ENCODE results near the gene DCC.

DNA sequence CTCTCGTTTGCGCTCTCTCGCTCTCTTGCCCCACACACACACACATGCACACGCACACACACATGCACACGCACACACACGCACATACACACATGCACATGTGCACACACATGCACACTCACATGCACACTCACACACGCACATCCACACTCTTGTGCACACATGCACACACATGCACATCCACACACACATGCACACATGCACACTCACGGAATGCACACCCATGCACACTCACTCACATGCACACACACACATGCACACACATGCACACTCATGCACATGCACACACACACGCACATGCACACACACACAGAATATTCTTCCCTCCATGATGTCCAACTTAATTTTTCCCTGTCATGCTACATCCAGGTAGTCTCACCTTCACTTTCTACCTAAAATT is 360.1 kb downstream of the DCC start:
- TF ChIP-seq, protein P1, sequence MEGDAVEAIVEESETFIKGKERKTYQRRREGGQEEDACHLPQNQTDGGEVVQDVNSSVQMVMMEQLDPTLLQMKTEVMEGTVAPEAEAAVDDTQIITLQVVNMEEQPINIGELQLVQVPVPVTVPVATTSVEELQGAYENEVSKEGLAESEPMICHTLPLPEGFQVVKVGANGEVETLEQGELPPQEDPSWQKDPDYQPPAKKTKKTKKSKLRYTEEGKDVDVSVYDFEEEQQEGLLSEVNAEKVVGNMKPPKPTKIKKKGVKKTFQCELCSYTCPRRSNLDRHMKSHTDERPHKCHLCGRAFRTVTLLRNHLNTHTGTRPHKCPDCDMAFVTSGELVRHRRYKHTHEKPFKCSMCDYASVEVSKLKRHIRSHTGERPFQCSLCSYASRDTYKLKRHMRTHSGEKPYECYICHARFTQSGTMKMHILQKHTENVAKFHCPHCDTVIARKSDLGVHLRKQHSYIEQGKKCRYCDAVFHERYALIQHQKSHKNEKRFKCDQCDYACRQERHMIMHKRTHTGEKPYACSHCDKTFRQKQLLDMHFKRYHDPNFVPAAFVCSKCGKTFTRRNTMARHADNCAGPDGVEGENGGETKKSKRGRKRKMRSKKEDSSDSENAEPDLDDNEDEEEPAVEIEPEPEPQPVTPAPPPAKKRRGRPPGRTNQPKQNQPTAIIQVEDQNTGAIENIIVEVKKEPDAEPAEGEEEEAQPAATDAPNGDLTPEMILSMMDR (conservative IDR thresholded peaks at IDR 0.05): no peak
- TF ChIP-seq ZFX (IDR thresholded peaks at IDR 0.05): no peak

All from C4-2B (cell line).